Measurements from ENCODE around the gene DNAJB5.

DNAJB5 gene

DNA sequence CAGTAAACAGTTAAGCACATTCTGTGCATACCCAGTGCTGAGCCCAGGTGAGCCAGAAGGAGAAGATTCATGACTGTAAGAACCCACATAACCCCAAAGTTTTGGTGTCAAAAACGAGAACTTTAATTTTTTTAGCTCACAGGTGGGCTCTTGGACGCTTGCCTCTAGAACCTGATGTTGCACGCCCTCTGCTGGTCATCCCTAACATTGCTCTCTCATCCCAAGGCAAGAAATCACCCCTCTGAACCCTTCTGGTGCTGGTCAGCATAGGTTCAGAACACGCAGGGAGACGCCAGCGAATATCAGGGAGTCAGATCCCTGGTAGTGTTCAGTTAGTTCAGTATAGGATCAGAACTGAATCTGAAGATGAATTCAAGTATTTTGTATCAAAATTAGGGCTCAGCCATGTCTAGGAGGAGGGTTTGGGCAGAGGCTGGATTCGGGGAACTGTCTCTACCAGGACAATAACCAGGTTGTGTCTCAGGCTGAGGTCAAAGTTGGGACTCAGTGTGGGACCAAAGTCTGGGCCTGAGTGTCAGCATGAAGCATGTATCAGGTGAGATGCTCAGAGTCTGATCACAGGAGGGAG is 4.1 kb upstream of the DNAJB5 start:
- DNase-seq, result peak; percentile 63

DNA sequence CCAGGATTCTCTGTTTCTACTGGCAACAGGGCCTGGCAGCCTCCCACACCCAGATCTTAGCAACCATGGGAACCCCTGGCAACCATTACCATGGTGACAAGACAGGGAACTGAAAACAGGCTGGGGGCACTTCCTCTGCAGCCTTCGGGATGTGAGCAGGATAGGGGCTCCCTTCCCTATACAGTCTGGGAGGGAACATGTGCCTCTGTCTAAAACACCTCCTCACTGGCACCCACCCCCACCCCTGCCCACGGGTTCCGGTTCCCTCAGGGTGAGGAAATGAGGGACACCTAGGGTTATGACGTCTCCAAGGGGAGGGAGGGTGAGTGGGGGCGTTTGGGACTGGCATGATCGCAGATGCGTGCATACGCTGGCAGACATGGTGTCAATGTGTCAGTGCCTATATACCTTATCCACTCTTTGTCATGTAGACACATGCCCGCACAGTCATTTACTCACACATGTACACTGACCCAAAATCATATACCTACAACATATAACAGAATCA is 3.0 kb upstream of the DNAJB5 start:
- peak; percentile 77 for DNase-seq

- DNase-seq, result peak; percentile 17
Observed at GRCh38 chr9:34987160-34987901, 2.2 kb upstream of the DNAJB5 start.

DNA sequence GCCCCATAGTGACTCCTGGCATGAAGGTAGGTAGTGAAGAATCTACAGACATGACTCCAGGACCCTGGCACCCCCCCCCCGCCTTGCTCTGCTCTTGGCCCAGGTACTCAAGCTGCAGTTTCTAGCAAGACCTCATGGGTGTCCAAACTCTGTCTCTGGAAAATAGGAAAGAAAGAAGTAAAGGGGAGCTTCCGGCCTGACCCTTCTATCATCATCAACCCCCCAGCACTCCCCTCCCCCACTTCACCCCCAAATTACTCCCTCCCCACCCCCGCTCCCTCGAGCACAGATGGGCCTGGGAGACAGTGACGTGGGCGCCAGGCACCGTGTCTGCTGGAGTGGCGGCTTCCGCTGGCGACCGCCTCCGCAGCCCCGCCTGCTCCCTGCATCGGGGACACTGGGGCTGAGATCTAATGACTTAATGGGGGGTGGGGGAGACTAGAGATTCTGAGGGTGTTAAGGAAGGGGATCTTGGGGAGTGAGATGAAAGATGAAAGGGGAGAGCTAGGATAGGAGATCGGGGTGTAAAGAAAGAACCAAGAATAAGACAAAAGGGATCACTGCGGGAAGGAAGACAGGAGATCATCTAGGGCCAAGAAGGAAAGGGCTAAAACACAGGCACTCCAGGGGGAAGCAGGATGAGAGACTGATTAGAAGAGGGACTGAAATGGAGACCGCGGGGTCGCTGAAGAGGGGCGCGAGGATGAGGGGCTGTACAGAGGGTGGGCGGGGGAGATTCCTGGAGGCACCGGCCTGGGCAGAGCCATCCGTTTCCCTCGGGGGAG is 1.1 kb upstream of the DNAJB5 start:
- peak; percentile 73 for DNase-seq

DNA sequence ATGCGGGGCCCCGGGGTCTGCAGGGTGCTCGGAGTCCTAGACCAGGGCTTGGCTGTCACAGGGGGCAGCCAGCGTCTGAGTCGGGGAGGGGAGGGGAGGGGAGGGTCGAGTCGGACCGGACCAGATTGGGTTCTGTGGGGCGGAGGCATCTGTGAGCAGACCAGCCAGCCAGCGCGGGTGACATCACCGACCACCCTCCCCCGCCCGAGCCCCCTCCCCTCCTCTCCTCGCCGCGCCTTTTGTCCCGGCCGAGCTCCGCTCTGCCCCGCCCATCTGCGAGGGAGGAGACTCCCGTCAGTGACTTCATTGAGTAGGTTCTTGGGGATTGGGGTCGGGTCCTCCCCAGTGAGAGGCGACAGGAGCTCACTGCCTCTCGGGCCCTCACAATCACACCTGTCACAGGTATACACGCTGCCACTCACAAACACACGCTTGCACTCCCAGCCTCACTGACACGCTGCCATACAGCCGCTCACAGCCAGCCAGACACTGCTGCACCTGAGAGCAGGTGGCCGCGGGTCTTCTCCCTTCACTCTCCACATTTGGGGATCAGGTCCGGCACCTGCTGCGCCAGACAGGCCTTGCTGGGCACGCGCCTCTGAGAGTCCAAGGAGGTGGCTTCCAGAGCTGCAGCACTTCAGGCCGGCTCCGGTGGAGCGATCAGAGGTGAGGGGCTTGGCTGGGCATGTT is 546 bp downstream of the DNAJB5 start:
- peak; percentile 51 for DNase-seq

DNA sequence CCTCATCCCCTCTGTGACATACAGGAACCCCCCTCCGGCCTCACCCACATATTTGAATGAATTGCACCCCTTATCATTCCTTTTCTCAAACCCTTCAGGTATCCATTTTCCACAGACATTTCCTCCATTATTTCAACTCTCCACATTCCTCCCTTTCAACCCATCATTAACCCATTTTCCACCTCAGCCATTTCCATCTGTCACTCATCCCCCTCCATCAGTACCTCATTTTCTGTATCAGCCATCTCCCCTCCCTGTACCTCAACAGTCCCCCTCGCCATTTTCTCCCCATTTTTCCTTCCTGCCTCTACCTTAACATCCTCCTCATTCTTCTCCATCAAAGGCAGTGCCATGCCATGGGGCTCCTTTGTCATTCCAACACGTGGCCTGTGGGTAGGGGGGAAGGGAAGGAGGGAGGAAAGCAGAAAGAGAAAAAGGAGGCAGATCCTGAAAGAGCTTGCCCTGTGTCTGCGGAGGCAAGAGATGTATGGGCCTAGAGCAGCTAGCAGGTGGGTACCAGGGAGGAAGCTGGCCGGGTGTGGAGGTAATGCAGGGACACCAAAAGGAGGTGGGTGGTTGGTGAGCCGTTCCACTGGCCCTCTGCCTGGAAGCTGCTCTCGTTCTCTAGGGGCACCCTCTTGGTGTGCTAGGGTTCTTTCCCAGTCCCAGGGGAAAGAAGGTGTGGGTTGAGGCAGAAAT is 1.5 kb downstream of the DNAJB5 start:
- no peak for DNase-seq

DNA sequence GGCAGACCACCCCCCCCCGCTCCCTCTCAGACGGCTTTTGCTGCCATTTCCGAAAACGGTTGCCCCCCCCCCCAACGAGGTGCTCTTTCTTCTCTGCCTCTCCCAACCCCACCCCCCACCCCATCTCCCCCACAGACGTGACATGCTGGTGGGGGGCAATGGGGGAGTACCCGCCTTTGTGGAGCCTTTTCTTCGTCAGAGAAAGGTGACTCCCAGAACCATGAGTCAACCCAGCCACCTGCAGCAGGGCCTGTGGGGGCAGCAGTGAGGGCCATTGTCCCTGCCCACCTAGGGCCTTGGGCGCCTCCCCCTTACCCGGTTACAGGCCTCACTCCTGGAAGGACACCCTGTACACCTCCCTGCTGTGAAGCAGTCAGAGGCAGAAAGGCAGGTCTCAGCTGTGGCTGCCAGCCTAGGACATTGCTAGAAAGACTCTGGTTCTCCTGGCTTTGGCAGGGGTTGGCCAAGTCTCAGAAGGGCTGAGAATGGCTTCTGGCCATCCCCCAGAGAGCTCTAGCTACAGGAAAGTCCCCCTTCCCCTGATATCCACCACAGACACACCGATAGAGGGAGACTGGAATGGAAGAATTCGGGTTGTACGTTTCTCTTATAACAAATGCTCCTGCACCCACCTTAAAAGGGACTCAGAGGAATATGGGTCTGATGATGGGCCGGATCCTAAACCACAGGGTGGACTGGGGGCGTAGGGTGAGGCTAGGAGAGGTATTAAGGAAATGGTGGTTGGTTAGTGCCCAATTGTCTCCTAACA is 2.2 kb downstream of the DNAJB5 start:
- DNase-seq, result no peak

- DNase-seq, result no peak
Observed at GRCh38 chr9:34992376-34992951, 2.9 kb downstream of the DNAJB5 start.

- no peak for DNase-seq
Observed at GRCh38 chr9:34993502-34994259, 4.1 kb downstream of the DNAJB5 start.

DNA sequence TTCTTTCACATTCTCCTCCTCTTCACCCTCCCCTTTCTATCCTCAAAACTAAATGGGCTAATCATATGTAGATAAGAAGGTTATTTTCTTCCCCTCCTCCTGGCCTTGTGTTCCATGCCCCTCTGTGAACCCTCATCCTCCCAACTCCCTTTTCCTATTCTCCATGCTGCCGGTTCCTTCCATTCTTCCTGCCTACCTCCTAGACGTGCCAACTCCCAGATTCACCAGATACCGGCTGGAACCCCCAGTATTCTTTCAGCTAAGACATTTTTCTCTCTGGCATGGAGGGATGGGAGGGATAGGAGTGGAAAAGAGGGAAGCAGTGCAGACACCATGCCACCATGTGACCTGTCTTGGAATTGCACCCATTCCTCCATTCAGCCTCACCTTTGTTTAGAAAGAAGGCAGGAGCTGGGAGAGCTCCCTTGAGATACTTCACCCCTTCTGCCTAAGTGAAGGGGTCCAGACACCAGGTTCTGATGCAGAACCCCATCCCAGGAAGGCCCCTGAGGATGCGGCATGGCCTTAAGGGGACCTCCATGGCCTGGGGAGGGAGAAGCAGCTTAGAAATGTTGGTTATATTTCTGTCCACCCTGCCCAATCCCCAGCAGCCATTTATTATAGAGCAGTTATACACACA is 4.8 kb downstream of the DNAJB5 start:
- DNase-seq, result no peak

- DNase-seq, result no peak
Observed at GRCh38 chr9:34994900-34995669, 5.5 kb downstream of the DNAJB5 start.

DNA sequence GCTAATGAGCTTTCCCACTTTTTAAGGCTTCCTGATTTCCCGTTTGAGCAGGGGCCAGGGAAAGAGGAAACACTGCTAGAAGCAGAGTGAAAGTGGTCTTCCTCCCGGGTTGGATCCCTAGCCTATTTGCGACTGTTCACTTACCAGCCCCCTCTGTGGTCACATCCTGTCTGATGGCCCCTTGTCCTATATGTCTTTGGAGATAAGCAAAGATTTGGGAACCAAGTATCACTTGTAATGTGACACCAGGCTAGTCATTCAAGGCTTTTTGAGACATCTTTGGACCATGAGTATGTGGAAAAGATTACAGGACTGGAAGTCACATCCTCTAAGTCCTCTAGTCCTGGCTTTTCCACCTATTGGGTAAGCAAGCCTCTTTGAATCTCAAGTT is 6.1 kb downstream of the DNAJB5 start:
- DNase-seq, result no peak

DNA sequence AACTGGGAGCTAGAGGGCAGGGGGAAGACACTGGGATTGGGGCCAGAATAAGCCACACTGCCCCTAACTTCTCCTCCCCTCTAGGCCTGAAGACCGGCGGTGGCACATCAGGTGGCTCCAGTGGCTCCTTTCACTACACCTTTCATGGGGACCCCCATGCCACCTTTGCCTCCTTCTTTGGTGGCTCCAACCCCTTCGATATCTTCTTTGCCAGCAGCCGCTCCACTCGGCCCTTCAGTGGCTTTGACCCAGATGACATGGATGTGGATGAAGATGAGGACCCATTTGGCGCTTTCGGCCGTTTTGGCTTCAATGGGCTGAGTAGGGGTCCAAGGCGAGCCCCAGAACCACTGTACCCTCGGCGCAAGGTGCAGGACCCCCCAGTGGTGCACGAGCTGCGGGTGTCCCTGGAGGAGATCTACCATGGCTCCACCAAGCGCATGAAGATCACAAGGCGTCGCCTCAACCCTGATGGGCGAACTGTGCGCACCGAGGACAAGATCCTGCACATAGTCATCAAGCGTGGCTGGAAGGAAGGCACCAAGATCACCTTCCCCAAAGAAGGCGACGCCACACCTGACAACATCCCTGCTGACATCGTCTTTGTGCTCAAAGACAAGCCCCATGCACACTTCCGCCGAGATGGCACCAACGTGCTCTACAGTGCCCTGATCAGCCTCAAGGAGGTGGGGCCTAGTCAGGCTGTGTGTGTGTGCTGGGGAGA is 6.8 kb downstream of the DNAJB5 start:
- DNase-seq, result no peak

GRCh38 chr9:34996905-34997279 is 7.3 kb downstream of the DNAJB5 start:
- DNase-seq, result no peak

DNA sequence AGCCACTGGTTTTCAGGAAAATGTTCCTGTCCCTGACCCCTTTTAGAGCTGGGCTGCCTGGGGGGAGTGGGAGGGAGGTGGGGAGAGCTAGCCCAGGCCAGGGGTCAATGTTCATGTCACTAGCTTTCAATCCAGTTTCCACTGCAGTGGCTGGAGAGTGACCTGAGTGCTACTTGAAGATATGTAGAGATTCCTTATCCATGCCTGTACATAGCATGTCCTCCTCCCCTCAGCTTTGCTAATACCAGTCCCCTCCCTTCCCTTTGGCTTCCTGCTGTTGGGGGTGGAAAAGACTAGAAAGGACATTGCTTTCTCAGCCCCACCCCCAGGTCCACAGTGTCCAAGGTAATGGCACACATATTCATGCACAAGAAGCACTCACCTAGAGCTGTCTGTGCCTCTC is 7.8 kb downstream of the DNAJB5 start:
- DNase-seq, result no peak

DNA sequence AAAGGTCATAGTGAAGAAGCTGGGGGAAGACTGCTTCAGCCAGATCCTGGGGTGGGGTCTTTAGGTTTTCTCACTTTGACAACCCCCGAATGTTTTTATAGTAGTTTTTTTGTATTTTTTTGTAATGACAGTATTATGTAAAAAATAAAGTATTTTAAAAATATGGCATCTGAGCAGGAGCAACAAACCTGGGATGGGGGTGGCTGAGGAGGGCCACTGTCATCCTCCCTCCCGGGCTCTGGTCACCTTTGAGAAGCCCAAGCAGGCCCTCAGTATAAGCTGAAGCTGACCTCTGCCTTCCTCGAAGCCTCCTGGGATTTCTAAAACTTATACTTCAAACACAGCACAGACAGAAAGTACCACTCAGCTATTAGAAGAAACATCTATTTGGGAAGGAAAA is 8.7 kb downstream of the DNAJB5 start:
- no peak for DNase-seq

- DNase-seq, result no peak
Observed at GRCh38 chr9:34999576-34999975, 10.0 kb downstream of the DNAJB5 start.

DNA sequence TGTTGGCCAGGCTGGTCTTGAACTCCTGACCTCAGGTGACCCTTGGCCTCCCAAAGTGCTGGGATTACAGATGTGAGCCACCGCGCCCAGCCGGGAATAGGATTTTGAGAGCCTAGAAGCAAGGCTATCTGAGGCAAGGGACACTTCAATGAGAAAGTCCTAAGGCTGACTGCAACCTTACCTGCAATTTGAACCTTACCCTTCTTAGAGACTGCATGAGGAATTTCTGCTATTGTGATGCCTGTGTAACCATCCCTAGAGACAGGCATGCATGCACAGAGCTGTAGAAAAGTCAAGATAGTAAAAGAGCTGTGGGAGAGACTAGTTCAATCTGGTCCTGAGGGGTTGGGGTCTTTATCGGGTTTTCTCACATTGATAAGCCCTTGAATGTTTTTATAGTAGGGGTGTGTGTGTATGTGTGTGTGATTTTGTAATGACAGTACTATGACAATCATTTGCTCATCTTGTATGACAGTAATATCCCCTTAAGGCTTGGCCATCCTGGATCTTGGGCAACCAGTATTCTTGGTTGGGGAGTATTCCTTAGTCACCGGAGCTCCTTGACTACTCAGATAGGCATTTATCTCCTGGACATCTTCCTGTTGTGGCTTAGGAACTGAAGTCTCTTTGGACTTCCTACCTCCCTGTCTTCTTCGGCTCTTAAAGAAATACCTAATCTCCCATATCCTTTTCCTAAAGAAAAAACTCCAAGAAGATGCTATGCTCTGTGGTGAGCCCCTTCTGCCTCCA is 11.2 kb downstream of the DNAJB5 start:
- no peak for DNase-seq
